Loucy (cell line): ENCODE data around the gene NDUFAF2.
"Not testable (repeated sequence)": the region's sequence is repeated elsewhere in the genome, so short reads cannot be mapped to it uniquely, and the experiment has no call there.

ENCODE experiments used
- H2AFZ ChIP-seq: fragments of 200-600 bp; sonication (generic); 2 replicates; pipeline ENCODE4 v1.6.0; 2016; ENCODE audit warnings: antibody characterized with exemption, mild to moderate bottlenecking, low read length, moderate library complexity
- H3F3A ChIP-seq: fragments of 200-600 bp; 2 replicates; pipeline ENCODE4 v1.6.0; 2016; ENCODE audit warnings: antibody characterized with exemption, low read depth, mild to moderate bottlenecking
- H3K27me3 ChIP-seq: fragments of 200-600 bp; sonication (generic); 2 replicates; pipeline ENCODE4 v1.6.1; 2014; ENCODE audit warnings: low read length, mild to moderate bottlenecking; ENCODE audit not compliant: insufficient read depth, poor library complexity, severe bottlenecking
- H3K36me3 ChIP-seq: fragments of 200-600 bp; sonication (generic); 2 replicates; pipeline ENCODE4 v1.6.1; 2016; ENCODE audit warnings: low read length; ENCODE audit not compliant: insufficient read depth
- H3K4me1 ChIP-seq: fragments of 200-600 bp; sonication (generic); 2 replicates; pipeline ENCODE4 v1.5.1; 2014; ENCODE audit warnings: low read length, mild to moderate bottlenecking; ENCODE audit not compliant: insufficient read depth, poor library complexity, severe bottlenecking
- H3K4me2 ChIP-seq: fragments of 200-600 bp; sonication (generic); 2 replicates; pipeline ENCODE4 v1.6.0; 2014; ENCODE audit warnings: antibody characterized with exemption, low read length, low read depth, mild to moderate bottlenecking; ENCODE audit not compliant: poor library complexity, severe bottlenecking
- H3K4me3 ChIP-seq: fragments of 200-600 bp; sonication (generic); 2 replicates; pipeline ENCODE4 v1.5.1; 2014; ENCODE audit warnings: low read length, mild to moderate bottlenecking, mixed read lengths; ENCODE audit not compliant: poor library complexity, severe bottlenecking
- H3K79me2 ChIP-seq: fragments of 200-600 bp; sonication (generic); 2 replicates; pipeline ENCODE4 v1.6.1; 2014; ENCODE audit warnings: low read length; ENCODE audit not compliant: insufficient read depth
- H3K9ac ChIP-seq: fragments of 200-600 bp; sonication (generic); 2 replicates; pipeline ENCODE4 v1.6.0; 2014; ENCODE audit warnings: mild to moderate bottlenecking, low read depth, low read length, moderate library complexity; ENCODE audit not compliant: poor library complexity, severe bottlenecking
- H3K9me2 ChIP-seq: fragments of 200-600 bp; sonication (generic); replicated peaks from 2 replicates; pipeline ENCODE4 v1.6.1; 2016; ENCODE audit warnings: low read depth, low read length, mixed read lengths
- H3K9me3 ChIP-seq: fragments of 200-600 bp; sonication (generic); 2 replicates; pipeline ENCODE4 v1.6.1; 2014; ENCODE audit warnings: mild to moderate bottlenecking, antibody characterized with exemption, low read length, low read depth; ENCODE audit not compliant: insufficient read depth
- H4K20me1 ChIP-seq: fragments of 200-600 bp; sonication (generic); 2 replicates; pipeline ENCODE4 v1.6.0; 2014; ENCODE audit warnings: antibody characterized with exemption, low read length, mild to moderate bottlenecking; ENCODE audit not compliant: insufficient read depth, poor library complexity, severe bottlenecking
- EZH2phosphoT487 ChIP-seq: fragments of 200-600 bp; IDR thresholded peaks from 2 replicates; pipeline ENCODE4 v1.6.1; 2018; ENCODE audit warnings: antibody characterized with exemption, mild to moderate bottlenecking, moderate library complexity, borderline replicate concordance
- TF ChIP-seq, protein P1 (sequence below): fragments of 200-600 bp; sonication (generic); conservative IDR thresholded peaks from 2 replicates; pipeline ENCODE4 v1.5.1; 2014; ENCODE audit warnings: mild to moderate bottlenecking, antibody characterized with exemption, low read length

NDUFAF2 gene

DNA sequence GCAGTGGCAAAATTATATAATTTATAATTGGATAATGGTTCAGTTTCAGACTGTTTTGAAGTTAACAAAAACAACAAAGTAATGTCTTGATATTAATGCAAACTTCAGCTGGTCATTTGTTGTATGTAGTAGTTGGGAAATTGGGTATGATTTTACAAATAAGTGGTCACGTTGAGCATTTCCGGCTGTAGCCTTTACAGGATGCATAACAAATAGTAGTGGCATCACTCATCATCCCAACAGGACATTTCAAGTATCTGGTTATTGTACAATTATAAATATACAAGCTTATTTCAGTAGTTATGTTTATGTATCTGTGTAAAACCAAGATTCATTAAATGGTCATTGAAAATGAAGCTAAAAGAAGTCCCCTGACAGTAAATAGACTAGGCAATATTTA, 144.3 kb downstream of the NDUFAF2 start:
- no peaks in the 10 kb centered on the region for H3K79me2 ChIP-seq
- no peaks in the 10 kb centered on the region for H3K4me1 ChIP-seq
- H3K4me2 ChIP-seq = no peak overlapping the region
- no peak overlapping the region for H3K9ac ChIP-seq
- H3K9me2 ChIP-seq = no peaks in the 10 kb centered on the region
- TF ChIP-seq EZH2phosphoT487 = no peak
- TF ChIP-seq, protein P1, sequence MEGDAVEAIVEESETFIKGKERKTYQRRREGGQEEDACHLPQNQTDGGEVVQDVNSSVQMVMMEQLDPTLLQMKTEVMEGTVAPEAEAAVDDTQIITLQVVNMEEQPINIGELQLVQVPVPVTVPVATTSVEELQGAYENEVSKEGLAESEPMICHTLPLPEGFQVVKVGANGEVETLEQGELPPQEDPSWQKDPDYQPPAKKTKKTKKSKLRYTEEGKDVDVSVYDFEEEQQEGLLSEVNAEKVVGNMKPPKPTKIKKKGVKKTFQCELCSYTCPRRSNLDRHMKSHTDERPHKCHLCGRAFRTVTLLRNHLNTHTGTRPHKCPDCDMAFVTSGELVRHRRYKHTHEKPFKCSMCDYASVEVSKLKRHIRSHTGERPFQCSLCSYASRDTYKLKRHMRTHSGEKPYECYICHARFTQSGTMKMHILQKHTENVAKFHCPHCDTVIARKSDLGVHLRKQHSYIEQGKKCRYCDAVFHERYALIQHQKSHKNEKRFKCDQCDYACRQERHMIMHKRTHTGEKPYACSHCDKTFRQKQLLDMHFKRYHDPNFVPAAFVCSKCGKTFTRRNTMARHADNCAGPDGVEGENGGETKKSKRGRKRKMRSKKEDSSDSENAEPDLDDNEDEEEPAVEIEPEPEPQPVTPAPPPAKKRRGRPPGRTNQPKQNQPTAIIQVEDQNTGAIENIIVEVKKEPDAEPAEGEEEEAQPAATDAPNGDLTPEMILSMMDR = no peak
- H3K27me3 ChIP-seq = no peaks in the 10 kb centered on the region
- H4K20me1 ChIP-seq = no peaks in the 10 kb centered on the region
- H3K9me3 ChIP-seq = no peaks in the 10 kb centered on the region
- no peaks in the 10 kb centered on the region for H3F3A ChIP-seq
- no peak overlapping the region for H2AFZ ChIP-seq
- no peak overlapping the region for H3K4me3 ChIP-seq
- no peaks in the 10 kb centered on the region for H3K36me3 ChIP-seq

- H4K20me1 ChIP-seq = not testable (repeated sequence)
Observed at GRCh38 chr5:61093046-61093771, 148.2 kb downstream of the NDUFAF2 start.

DNA sequence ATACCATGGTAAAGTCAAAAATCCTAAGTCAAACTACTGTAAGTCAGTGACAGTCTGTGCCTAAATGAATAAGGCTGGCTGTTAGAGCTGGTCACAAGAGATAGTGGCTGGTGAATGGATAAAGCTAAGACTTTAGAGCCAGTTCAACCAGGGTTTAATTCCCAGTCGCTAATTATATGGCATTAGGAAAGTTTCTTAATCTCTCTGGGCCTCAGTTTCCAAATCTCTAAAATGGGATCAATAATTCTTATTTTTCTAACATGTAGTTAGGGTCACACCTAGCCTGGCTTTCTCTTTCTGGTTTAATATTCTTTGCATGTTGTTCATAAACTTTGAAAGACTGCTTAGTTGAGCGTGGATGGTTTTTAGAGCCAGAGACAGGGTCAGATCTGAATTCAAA, 152.5 kb downstream of the NDUFAF2 start:
- Histone ChIP-seq H3K9me2 (no peaks in the 10 kb centered on the region), H3F3A (no peaks in the 10 kb centered on the region), H3K9me3 (no peaks in the 10 kb centered on the region), H3K4me2 (no peak overlapping the region), H4K20me1 (no peaks in the 10 kb centered on the region), H3K4me3 (no peak overlapping the region), H3K27me3 (no peaks in the 10 kb centered on the region), H3K36me3 (no peaks in the 10 kb centered on the region), H3K79me2 (no peaks in the 10 kb centered on the region), H2AFZ (no peak overlapping the region), H3K9ac (no peak overlapping the region), H3K4me1 (no peaks in the 10 kb centered on the region)
- TF ChIP-seq, protein P1 = no peak
- no peak for TF ChIP-seq EZH2phosphoT487

More at GRCh38 chr5:61093046-61093771, 148.2 kb downstream of the NDUFAF2 start:
- H3K4me3 ChIP-seq, H3K27me3 ChIP-seq, H3K9me2 ChIP-seq, H3K4me2 ChIP-seq, H3K9me3 ChIP-seq, H3K36me3 ChIP-seq, H3K9ac ChIP-seq, H3K4me1 ChIP-seq, H3K79me2 ChIP-seq, H3F3A ChIP-seq, H2AFZ ChIP-seq: not testable (repeated sequence)
